ENCODE results near the gene INTS1.

Gene INTS1

GRCh38 chr7:1461646-1462375 lies 42.4 kb downstream of the INTS1 start:
- no peak for DNase-seq (ENCODE audit: low read depth)

GRCh38 chr7:1460821-1461645 lies 43.2 kb downstream of the INTS1 start:
- DNase-seq (ENCODE audit: low read depth), result no peak

GRCh38 chr7:1459920-1460820 lies 44.0 kb downstream of the INTS1 start:
- no peak for DNase-seq (ENCODE audit: low read depth)

- peak; percentile 98 for DNase-seq (ENCODE audit: low read depth)
These were observed 44.7 kb downstream of the INTS1 start for GRCh38 chr7:1459512-1459892.

- peak; percentile 21 for DNase-seq (ENCODE audit: low read depth)
These were observed 45.3 kb downstream of the INTS1 start, which contains the start of gene MICALL2 for GRCh38 chr7:1458683-1459511. TSS of gene MICALL2 (minus strand) at chr7:1459470. CDS start at chr7:1459326, 144 bp downstream.

GRCh38 chr7:1457949-1458682 lies 46.1 kb downstream of the INTS1 start:
- no peak for DNase-seq (ENCODE audit: low read depth)

GRCh38 chr7:1457059-1457948 lies 46.9 kb downstream of the INTS1 start:
- no peak for DNase-seq (ENCODE audit: low read depth)

- DNase-seq (ENCODE audit: low read depth), result no peak
These were observed 48.2 kb downstream of the INTS1 start for GRCh38 chr7:1455955-1456354.

- DNase-seq (ENCODE audit: low read depth), result no peak
These were observed 48.8 kb downstream of the INTS1 start for GRCh38 chr7:1455241-1455939.

- DNase-seq (ENCODE audit: low read depth), result no peak
These were observed 49.6 kb downstream of the INTS1 start for GRCh38 chr7:1454542-1454941.

- no peak for DNase-seq (ENCODE audit: low read depth)
These were observed 52.0 kb downstream of the INTS1 start for GRCh38 chr7:1452205-1452604.

GRCh38 chr7:1450987-1451386 lies 53.2 kb downstream of the INTS1 start:
- no peak for DNase-seq (ENCODE audit: low read depth)

- DNase-seq (ENCODE audit: low read depth), result no peak
These were observed 53.8 kb downstream of the INTS1 start for GRCh38 chr7:1450431-1450830.

GRCh38 chr7:1449951-1450350 lies 54.2 kb downstream of the INTS1 start:
- DNase-seq (ENCODE audit: low read depth), result no peak

GRCh38 chr7:1449501-1449900 lies 54.7 kb downstream of the INTS1 start:
- DNase-seq (ENCODE audit: low read depth), result no peak

- no peak for DNase-seq (ENCODE audit: low read depth)
These were observed 55.2 kb downstream of the INTS1 start for GRCh38 chr7:1448958-1449357.

- DNase-seq (ENCODE audit: low read depth), result no peak
These were observed 56.5 kb downstream of the INTS1 start for GRCh38 chr7:1447551-1448244.

- no peak for DNase-seq (ENCODE audit: low read depth)
These were observed 57.1 kb downstream of the INTS1 start for GRCh38 chr7:1447112-1447511.

Data from activated T-cell treated with anti-CD3 and anti-CD28 coated beads for 48 hours (primary cell).